ENCODE results near the gene PPP1R27. TPM values are rescaled to one million over a fixed set of nuclear protein-coding genes. Genes with fewer than 3 reads are reported as not detected.
"Not testable (repeated sequence)": the region's sequence is repeated elsewhere in the genome, so short reads cannot be mapped to it uniquely, and the experiment has no call there.

Gene PPP1R27
- total RNA-seq, 2 donors from 2014 or later, result 1.6 TPM; not detected in 1

GRCh38 chr17:81843713-81844326, 9.0 kb upstream of the PPP1R27 start:
- WGBS, result 89% methylated on average over 29 of the region's 30 CpGs
- no peak for TF ChIP-seq POLR2AphosphoS5 (IDR thresholded peaks at IDR 0.05)
- no peak for TF ChIP-seq CTCF (IDR thresholded peaks at IDR 0.05)
- TF ChIP-seq POLR2A (IDR thresholded peaks at IDR 0.05), result no peak
- H3K36me3 ChIP-seq, result peaks cover 30 to 31% of the 10 kb centered on the region in 2 donors

GRCh38 chr17:81842725-81843504, 8.1 kb upstream of the PPP1R27 start:
- no peaks in the 10 kb centered on the region for H3K4me1 ChIP-seq (replicated peaks)
- no peak for DNase-seq (ENCODE audit: low spot score)
- H3K4me3 ChIP-seq, result no peak overlapping the region
- 71% methylated on average over 21 of the region's 21 CpGs for WGBS
- no peaks in the 10 kb centered on the region for H3K9me3 ChIP-seq
- H3K27me3 ChIP-seq (replicated peaks; ENCODE audit: insufficient read depth), result no peaks in the 10 kb centered on the region
- peak overlapping the region in 1 of 2 donors; percentile 72 for H3K27ac ChIP-seq
- intact Hi-C loops (cut with DNase I), result no loop called here
- H3K36me3 ChIP-seq, result peaks cover 30 to 31% of the 10 kb centered on the region in 2 donors
- peak; percentile 23 for TF ChIP-seq POLR2AphosphoS5 (IDR thresholded peaks at IDR 0.05)
- TF ChIP-seq POLR2A (IDR thresholded peaks at IDR 0.05), result no peak

More at GRCh38 chr17:81843713-81844326, 9.0 kb upstream of the PPP1R27 start:
- Histone ChIP-seq H3K4me1 (replicated peaks) (no peaks in the 10 kb centered on the region), H3K9me3 (no peaks in the 10 kb centered on the region), H3K27me3 (replicated peaks; ENCODE audit: insufficient read depth) (no peaks in the 10 kb centered on the region), H3K4me3 (no peak overlapping the region), H3K27ac (no peak overlapping the region)
- intact Hi-C loops (cut with DNase I), result no loop called here
- no peak for DNase-seq (ENCODE audit: low spot score)

GRCh38 chr17:81842378-81842724, 7.5 kb upstream of the PPP1R27 start:
- Histone ChIP-seq H3K9me3 (no peaks in the 10 kb centered on the region), H3K27me3 (replicated peaks; ENCODE audit: insufficient read depth) (no peaks in the 10 kb centered on the region), H3K4me1 (replicated peaks) (no peaks in the 10 kb centered on the region), H3K27ac (peak overlapping the region; percentile 72 to 83), H3K4me3 (no peak overlapping the region), H3K36me3 (peaks cover 28 to 31% of the 10 kb centered on the region in 2 donors)
- DNase-seq (ENCODE audit: low spot score), result no peak
- 89% methylated on average over 11 of the region's 11 CpGs for WGBS
- intact Hi-C loops (cut with DNase I), result no loop called here
- TF ChIP-seq POLR2AphosphoS5 (IDR thresholded peaks at IDR 0.05) (no peak), CTCF (IDR thresholded peaks at IDR 0.05) (no peak), POLR2A (IDR thresholded peaks at IDR 0.05) (no peak)

- TF ChIP-seq POLR2AphosphoS5 (IDR thresholded peaks at IDR 0.05) (no peak), POLR2A (IDR thresholded peaks at IDR 0.05) (no peak), CTCF (IDR thresholded peaks at IDR 0.05) (no peak)
- Histone ChIP-seq H3K36me3 (peaks cover 26 to 27% of the 10 kb centered on the region in 2 donors), H3K27ac (peak overlapping the region; percentile 72 to 83), H3K27me3 (replicated peaks; ENCODE audit: insufficient read depth) (no peaks in the 10 kb centered on the region), H3K4me3 (peak overlapping the region in 1 of 2 donors; percentile 0), H3K9me3 (no peaks in the 10 kb centered on the region), H3K4me1 (replicated peaks) (no peaks in the 10 kb centered on the region)
- WGBS, result 47% methylated on average over 15 of the region's 15 CpGs
- DNase-seq (ENCODE audit: low spot score), result no peak
- intact Hi-C loops (cut with DNase I), result no loop called here
Observed at GRCh38 chr17:81841866-81842265, 7.0 kb upstream of the PPP1R27 start.

- H3K36me3 ChIP-seq, result peaks cover 19 to 21% of the 10 kb centered on the region in 2 donors
- no peaks in the 10 kb centered on the region for H3K4me1 ChIP-seq (replicated peaks)
- WGBS, result 32% methylated on average over 39 of the region's 40 CpGs
- H3K9me3 ChIP-seq, result no peaks in the 10 kb centered on the region
- TF ChIP-seq CTCF (IDR thresholded peaks at IDR 0.05) (no peak), POLR2A (IDR thresholded peaks at IDR 0.05) (peak; percentile 24), POLR2AphosphoS5 (IDR thresholded peaks at IDR 0.05) (peak; percentile 67)
- peak overlapping the region; percentile 72 to 83 for H3K27ac ChIP-seq
- DNase-seq (ENCODE audit: low spot score), result peak; percentile 92
- no peaks in the 10 kb centered on the region for H3K27me3 ChIP-seq (replicated peaks; ENCODE audit: insufficient read depth)
- H3K4me3 ChIP-seq, result peak overlapping the region in 1 of 2 donors; percentile 0
- intact Hi-C loops (cut with DNase I), result no loop called here
Observed at GRCh38 chr17:81840826-81841778, 6.3 kb upstream of the PPP1R27 start.

GRCh38 chr17:81840059-81840458, 5.2 kb upstream of the PPP1R27 start:
- H3K4me1 ChIP-seq (replicated peaks); H3K27me3 ChIP-seq (replicated peaks; ENCODE audit: insufficient read depth); DNase-seq (ENCODE audit: low spot score); intact Hi-C loops (cut with DNase I); H3K4me3 ChIP-seq; H3K9me3 ChIP-seq: not testable (repeated sequence)
- Histone ChIP-seq H3K36me3 (peaks cover 9 to 11% of the 10 kb centered on the region in 2 donors), H3K27ac (peak overlapping the region; percentile 72 to 83)
- WGBS, result 89% methylated on average over 5 of the region's 5 CpGs
